Natural killer cell (primary cell): ENCODE data around the gene SLC26A2. TPM values are rescaled to one million over a fixed set of nuclear protein-coding genes. Genes with fewer than 3 reads are reported as not detected.

Experiments used
- ATAC-seq, 3 donors: fragments of 150-1000 bp in 2 of 3; fragments of 200-7000 bp in 1 of 3; cut with Tn5 transposase; 1 replicate in 1 of 3; 2 replicates in 2 of 3; pipeline ENCODE4 v1.10.0; 2021; ENCODE audit warnings: mild to moderate bottlenecking in 2 of 3, moderate library complexity in 2 of 3
- DNase-seq, 2 donors: peaks; one replicate each; pipeline versions ENCODE4 v3.0.0 to v3.0.0-alpha.2; 2013 to 2021; ENCODE audit warnings: mixed read lengths in 1 of 2
- H3K27ac ChIP-seq: one replicate; pipeline ENCODE4 v1.5.1; 2013; ENCODE audit warnings: mild to moderate bottlenecking, low read length
- H3K27me3 ChIP-seq: one replicate; pipeline ENCODE4 v1.6.1; 2013; ENCODE audit warnings: low read length; ENCODE audit not compliant: control insufficient read depth, insufficient read depth
- H3K36me3 ChIP-seq: one replicate; pipeline ENCODE4 v1.6.1; 2013; ENCODE audit warnings: low read length; ENCODE audit not compliant: control insufficient read depth, insufficient read depth
- H3K4me1 ChIP-seq: one replicate; pipeline ENCODE4 v1.6.1; 2013; ENCODE audit warnings: low read length; ENCODE audit not compliant: control insufficient read depth, insufficient read depth
- H3K4me3 ChIP-seq: one replicate; pipeline ENCODE4 v1.5.1; 2013; ENCODE audit warnings: low read length
- H3K9me3 ChIP-seq: one replicate; pipeline ENCODE4 v1.6.1; 2013; ENCODE audit warnings: low read length; ENCODE audit not compliant: control insufficient read depth, insufficient read depth
- H3K27ac Mint-ChIP-seq, 2 donors: one replicate each; pipeline ENCODE4 v1.8.0; 2022; ENCODE audit warnings: mild to moderate bottlenecking in 2 of 2, mixed read lengths in 2 of 2, moderate library complexity in 1 of 2
- H3K27me3 Mint-ChIP-seq, 2 donors: one replicate each; pipeline ENCODE4 v1.8.0; 2022; ENCODE audit warnings: low read depth in 2 of 2, mixed read lengths in 2 of 2
- H3K36me3 Mint-ChIP-seq: one replicate; pipeline ENCODE4 v1.8.0; 2022; ENCODE audit warnings: mixed read lengths
- H3K4me1 Mint-ChIP-seq, 2 donors: one replicate each; pipeline ENCODE4 v1.8.0; 2022; ENCODE audit warnings: mixed read lengths in 2 of 2
- H3K4me3 Mint-ChIP-seq: one replicate; pipeline ENCODE4 v1.8.0; 2022; ENCODE audit warnings: mild to moderate bottlenecking, moderate library complexity, mixed read lengths
- H3K9me3 Mint-ChIP-seq, 2 donors: one replicate each; pipeline ENCODE4 v1.8.0; 2022; ENCODE audit warnings: mixed read lengths in 2 of 2
- CTCF ChIP-seq: fragments of 200-600 bp; IDR thresholded peaks from one replicate; pipeline ENCODE4 v1.8.0; 2022; ENCODE audit warnings: antibody characterized with exemption
- WGBS: methylation state at CpG from one replicate; pipeline ENCODE4 v1.1.7; 2013; ENCODE audit warnings: missing lambda C conversion rate; ENCODE audit not compliant: insufficient coverage; 5-methylcytosine and 5-hydroxymethylcytosine counted together
- intact Hi-C: fragments of 100-400 bp; cut with micrococcal nuclease; formaldehyde crosslinking; loops from one replicate; pipeline ENCODE4 v1.14.2; 2022
- total RNA-seq, 4 donors: library from RNA; stranded (reverse); fragments of 120-200 nt in 1 of 4; gene quantifications; one replicate each; pipeline versions ENCODE4 v1.2.3 to v1.2.4, GENCODE V29; 2013 to 2022

The SLC26A2 gene
- total RNA-seq, 3 donors from 2014 or later (not counting 1 experiment from before 2014, with no cell fraction given): 6.2 to 10.9 (median 8.1) TPM

GRCh38 chr5:149953436-149954121 is 7.0 kb upstream of the SLC26A2 start:
- H3K27me3 Mint-ChIP-seq: peaks cover 13 to 20% of the 10 kb centered on the region in 2 donors
- no peaks in the 10 kb centered on the region for H3K9me3 ChIP-seq
- H3K27ac ChIP-seq: no peak overlapping the region
- H3K9me3 Mint-ChIP-seq: no peaks in the 10 kb centered on the region
- H3K27ac Mint-ChIP-seq: no peak overlapping the region
- no peaks in the 10 kb centered on the region for H3K4me1 ChIP-seq
- H3K36me3 Mint-ChIP-seq: no peaks in the 10 kb centered on the region
- H3K36me3 ChIP-seq: no peaks in the 10 kb centered on the region
- DNase-seq (no peak), ATAC-seq (no peak)
- no peak for TF ChIP-seq CTCF
- no peaks in the 10 kb centered on the region for H3K4me1 Mint-ChIP-seq
- H3K27me3 ChIP-seq: no peaks in the 10 kb centered on the region
- WGBS: 95% methylated on average over 7 of the region's 9 CpGs
- H3K4me3 Mint-ChIP-seq: no peak overlapping the region
- intact Hi-C loops: no loop called here
- no peak overlapping the region for H3K4me3 ChIP-seq

GRCh38 chr5:149954798-149955197 is 5.8 kb upstream of the SLC26A2 start:
- ATAC-seq (no peak), DNase-seq (no peak)
- 81% methylated on average over 6 of the region's 6 CpGs for WGBS
- Histone ChIP-seq H3K27ac (no peak overlapping the region), H3K9me3 (no peaks in the 10 kb centered on the region), H3K27me3 (no peaks in the 10 kb centered on the region), H3K36me3 (no peaks in the 10 kb centered on the region), H3K4me1 (peaks cover 4% of the 10 kb centered on the region), H3K4me3 (no peak overlapping the region)
- H3K36me3 Mint-ChIP-seq: no peaks in the 10 kb centered on the region
- H3K27ac Mint-ChIP-seq: no peak overlapping the region
- TF ChIP-seq CTCF: no peak
- H3K4me3 Mint-ChIP-seq: no peak overlapping the region
- peaks cover 5 to 9% of the 10 kb centered on the region in 2 donors for H3K27me3 Mint-ChIP-seq
- intact Hi-C loops: no loop called here
- H3K4me1 Mint-ChIP-seq: peaks cover 7 to 10% of the 10 kb centered on the region in 2 donors
- no peaks in the 10 kb centered on the region for H3K9me3 Mint-ChIP-seq

GRCh38 chr5:149956685-149957084 is 3.9 kb upstream of the SLC26A2 start:
- Histone ChIP-seq H3K27me3 (no peaks in the 10 kb centered on the region), H3K4me1 (peaks cover 17% of the 10 kb centered on the region), H3K4me3 (no peak overlapping the region), H3K27ac (no peak overlapping the region), H3K36me3 (no peaks in the 10 kb centered on the region), H3K9me3 (no peaks in the 10 kb centered on the region)
- DNase-seq: no peak
- H3K4me1 Mint-ChIP-seq: peaks cover 22 to 25% of the 10 kb centered on the region in 2 donors
- no peak for TF ChIP-seq CTCF
- H3K4me3 Mint-ChIP-seq: no peak overlapping the region
- no peaks in the 10 kb centered on the region for H3K9me3 Mint-ChIP-seq
- ATAC-seq: no peak
- no peaks in the 10 kb centered on the region for H3K36me3 Mint-ChIP-seq
- H3K27me3 Mint-ChIP-seq: peaks cover 0 to 3% of the 10 kb centered on the region in 2 donors
- WGBS: 72% methylated on average over 5 of the region's 5 CpGs
- intact Hi-C loops: no loop called here
- no peak overlapping the region for H3K27ac Mint-ChIP-seq

GRCh38 chr5:149957855-149958254 is 2.7 kb upstream of the SLC26A2 start:
- ATAC-seq: no peak
- intact Hi-C loops: no loop called here
- no peak overlapping the region for H3K27ac Mint-ChIP-seq
- Histone ChIP-seq H3K36me3 (no peaks in the 10 kb centered on the region), H3K9me3 (no peaks in the 10 kb centered on the region), H3K27ac (no peak overlapping the region), H3K4me1 (peaks cover 17% of the 10 kb centered on the region), H3K4me3 (no peak overlapping the region), H3K27me3 (no peaks in the 10 kb centered on the region)
- peaks cover 0 to 3% of the 10 kb centered on the region in 2 donors for H3K27me3 Mint-ChIP-seq
- H3K36me3 Mint-ChIP-seq: no peaks in the 10 kb centered on the region
- peaks cover 29 to 34% of the 10 kb centered on the region in 2 donors for H3K4me1 Mint-ChIP-seq
- no peak for TF ChIP-seq CTCF
- DNase-seq: no peak
- H3K4me3 Mint-ChIP-seq: no peak overlapping the region
- WGBS: 97% methylated on average over 3 of the region's 4 CpGs
- no peaks in the 10 kb centered on the region for H3K9me3 Mint-ChIP-seq
